ENCODE results near the gene ZNF564. TPM values are rescaled to one million over a fixed set of nuclear protein-coding genes. Genes with fewer than 3 reads are reported as not detected.

The ZNF564 gene
- total and polyA plus RNA-seq, 2 of the 8 experiments (the other 6 are each of a cell fraction or from before 2014, with no cell fraction given) = 0.89 to 10.4 TPM

- H2BK5ac ChIP-seq (ENCODE audit: low read depth, low read length) = peak overlapping the region; percentile 60
- H3K56ac ChIP-seq (replicated peaks; ENCODE audit: insufficient read length, low read depth, low read length) = peak overlapping the region; percentile 3
- CTCF ChIA-PET (ENCODE audit: partially characterized antibody) = interaction anchor here (0.6 to 4.1 kb wide), 12 partner anchors 9 to 999 kb away, joined by 3 to 24 read pairs (median 3); partner anchors contain the start of genes ZNF564 and ZNF709
- DNase-seq (ENCODE audit: low read depth in 1 of 2, low spot score in 2 of 2) = peak; percentile 83 to 92
- H3K23me2 ChIP-seq (ENCODE audit: low read depth, low read length) = no peaks in the 10 kb centered on the region; the same call in 1 of the 2 replicates
- peak overlapping the region; percentile 59 to 76 (median 72) for H3K9ac ChIP-seq (replicated peaks in 1 of 4; ENCODE audit: extremely low read depth in 1 of 4, low read depth in 3 of 4, low read length in 3 of 4)
- no peak overlapping the region for H2BK120ac ChIP-seq (replicated peaks; ENCODE audit: low read depth, low read length)
- peak overlapping the region; percentile 45 to 71 (median 58) for H3K4me3 ChIP-seq (ENCODE audit: extremely low read depth in 1 of 4, insufficient read depth in 2 of 4, low read depth in 3 of 4, low read length in 4 of 4)
- H3K27me3 ChIP-seq (replicated peaks in 1 of 4; ENCODE audit: control insufficient read depth in 3 of 4, extremely low read depth in 1 of 4, insufficient read depth in 3 of 4, low read length in 3 of 4) = no peaks in the 10 kb centered on the region
- no peak overlapping the region for H3K4ac ChIP-seq (replicated peaks; ENCODE audit: insufficient read length, low read depth, low read length)
- no peaks in the 10 kb centered on the region for H3K79me2 ChIP-seq (ENCODE audit: control insufficient read depth in 1 of 2, insufficient read depth in 2 of 2, low read length in 2 of 2)
- no peaks in the 10 kb centered on the region for H4K20me1 ChIP-seq (replicated peaks in 1 of 2; ENCODE audit: control insufficient read depth in 1 of 2, insufficient read depth in 2 of 2, low read length in 2 of 2)
- H3K9me3 ChIP-seq (ENCODE audit: insufficient read depth in 2 of 2, low read depth in 1 of 2, low read length in 1 of 2) = no peaks in the 10 kb centered on the region; a peak in 1 of 4 replicates
- H4K91ac ChIP-seq (replicated peaks; ENCODE audit: insufficient read length, low read length) = no peak overlapping the region
- no peaks in the 10 kb centered on the region for H3K79me1 ChIP-seq (ENCODE audit: low read depth, low read length)
- peak overlapping the region; percentile 95; the same call in 1 of the 2 replicates for H4K8ac ChIP-seq (ENCODE audit: extremely low read depth, insufficient read depth, low read length)
- FAIRE-seq = peak; percentile 76
- peak overlapping the region; percentile 55 to 77 for H3K4me2 ChIP-seq (ENCODE audit: insufficient read depth in 1 of 2, low read depth in 2 of 2, low read length in 2 of 2)
- H3K18ac ChIP-seq (ENCODE audit: extremely low read depth, low read length) = peak overlapping the region; percentile 78
- 0 out of 2 replicates have a peak overlapping the region, but pooled peaks have one; percentile 75 for H2BK20ac ChIP-seq (ENCODE audit: low read length)
- 7% methylated on average over 30 of the region's 51 CpGs; no CpG with 5 or more reads in 1 of the 2 experiments for WGBS, 2 experiments (ENCODE audit: extremely low coverage in 1 of 2, insufficient coverage in 1 of 2, insufficient read length in 1 of 2, insufficient replicate concordance in 2 of 2, low coverage in 1 of 2, low lambda C conversion rate in 2 of 2, missing lambda C conversion rate in 1 of 2)
- no peak overlapping the region for H2BK12ac ChIP-seq (ENCODE audit: low read depth, low read length)
- no peak overlapping the region for H3K14ac ChIP-seq (ENCODE audit: insufficient read length)
- no peak overlapping the region for H2BK15ac ChIP-seq (ENCODE audit: low read length)
- H2AK5ac ChIP-seq (ENCODE audit: low read depth, low read length) = no peak overlapping the region
- H4K5ac ChIP-seq (ENCODE audit: insufficient read length, low read depth, low read length) = peak overlapping the region; percentile 35
- no peaks in the 10 kb centered on the region for H3K36me3 ChIP-seq (ENCODE audit: control insufficient read depth in 2 of 4, insufficient read depth in 4 of 4, low read length in 3 of 4)
- H3K27ac ChIP-seq (ENCODE audit: low read depth, low read length) = peak overlapping the region; percentile 31; the same call in 1 of the 2 replicates
- H2AFZ ChIP-seq (ENCODE audit: low read length) = peak overlapping the region; percentile 92
- POLR2A ChIA-PET (ENCODE audit: partially characterized antibody) = interaction anchor here (0.9 to 3.1 kb wide), 22 partner anchors 9 to 607 kb away, joined by 3 to 43 read pairs (median 4); partner anchors contain the start of genes DHPS, ZNF443, ZNF490 and ZNF563
- no peak overlapping the region for H3K23ac ChIP-seq (ENCODE audit: insufficient read length)
- no peaks in the 10 kb centered on the region; a peak in 1 of 7 replicates for H3K4me1 ChIP-seq (replicated peaks in 1 of 4; ENCODE audit: control insufficient read depth in 3 of 4, insufficient read depth in 4 of 4, low read length in 3 of 4)
- TF ChIP-seq GABPA (IDR thresholded peaks at IDR 0.05; ENCODE audit: borderline replicate concordance, insufficient read depth, low read length) (peak; percentile 33; the same call in 1 of the 2 replicates), EP300 (IDR thresholded peaks at IDR 0.05; ENCODE audit: borderline replicate concordance in 1 of 2, low read depth in 2 of 2, low read length in 2 of 2) (peak in 1 of 2 experiments; percentile 48; a peak in 1 of 3 replicates), POLR2A (IDR thresholded peaks at IDR 0.05; ENCODE audit: control extremely low read depth in 1 of 2, low read depth in 2 of 2, low read length in 2 of 2) (peak; percentile 70 to 89), TAF1 (IDR thresholded peaks at IDR 0.05; ENCODE audit: low read depth, low read length) (peak; percentile 91), TAF7 (optimal IDR thresholded peaks at IDR 0.05; ENCODE audit: borderline replicate concordance, low read depth, low read length) (peak; percentile 83), CTCF (IDR thresholded peaks at IDR 0.05; ENCODE audit: control extremely low read depth in 1 of 3, insufficient read depth in 1 of 3, low read depth in 1 of 3, low read length in 3 of 3) (peak; percentile 50 to 61 (median 60)), CREB1 (IDR thresholded peaks at IDR 0.05) (peak; percentile 65), MAX (IDR thresholded peaks at IDR 0.05) (peak; percentile 78)
These were observed 56.1 kb downstream of the ZNF564 start for GRCh38 chr19:12495002-12495802.
